Trophoblast cell (in vitro differentiated cells and primary cell): Measurements from ENCODE around the gene FABP3.

Experiments
- DNase-seq, 2 donors: peaks; one replicate each; pipeline ENCODE4 v3.0.0-alpha.2; 2016
- H2AFZ ChIP-seq: 2 replicates; pipeline ENCODE4 v1.6.1; 2013; ENCODE audit warnings: low read length, moderate library complexity, mild to moderate bottlenecking; ENCODE audit not compliant: insufficient read depth, poor library complexity
- H2AK5ac ChIP-seq: 2 replicates; pipeline ENCODE4 v1.6.1; 2013; ENCODE audit warnings: mild to moderate bottlenecking, low read length
- H2BK120ac ChIP-seq: 2 replicates; pipeline ENCODE4 v1.6.1; 2013; ENCODE audit warnings: low read length, mild to moderate bottlenecking, moderate library complexity; ENCODE audit not compliant: insufficient read depth, poor library complexity
- H2BK12ac ChIP-seq: 2 replicates; pipeline ENCODE4 v1.6.1; 2013; ENCODE audit warnings: mild to moderate bottlenecking, low read length, moderate library complexity
- H2BK5ac ChIP-seq: 2 replicates; pipeline ENCODE4 v1.6.1; 2013; ENCODE audit warnings: low read length, low read depth, moderate library complexity, mild to moderate bottlenecking; ENCODE audit not compliant: poor library complexity
- H3K14ac ChIP-seq: 2 replicates; pipeline ENCODE4 v1.6.1; 2013; ENCODE audit warnings: mild to moderate bottlenecking, low read length
- H3K18ac ChIP-seq: 2 replicates; pipeline ENCODE4 v1.6.1; 2013; ENCODE audit warnings: mild to moderate bottlenecking, low read length
- H3K23ac ChIP-seq: 2 replicates; pipeline ENCODE4 v1.6.1; 2013; ENCODE audit warnings: low read length
- H3K27ac ChIP-seq: 2 replicates; pipeline ENCODE4 v1.5.1; 2013; ENCODE audit warnings: low read depth, mild to moderate bottlenecking, inconsistent platforms, low read length, moderate library complexity
- H3K27me3 ChIP-seq: 2 replicates; pipeline ENCODE4 v1.6.1; 2013; ENCODE audit warnings: inconsistent platforms, mild to moderate bottlenecking, low read length, moderate library complexity; ENCODE audit not compliant: insufficient read depth
- H3K36me3 ChIP-seq, 2 experiments: 1 replicate in 1 of 2; 2 replicates in 1 of 2; pipeline ENCODE4 v1.6.1; 2013; ENCODE audit warnings: low read length in 2 of 2, mild to moderate bottlenecking in 2 of 2, moderate library complexity in 1 of 2; ENCODE audit not compliant: insufficient read depth in 2 of 2, control insufficient read depth in 1 of 2
- H3K4ac ChIP-seq: 2 replicates; pipeline ENCODE4 v1.6.1; 2013; ENCODE audit warnings: low read depth, mild to moderate bottlenecking, low read length, moderate library complexity
- H3K4me1 ChIP-seq, 2 experiments: 1 replicate in 1 of 2; 2 replicates in 1 of 2; pipeline ENCODE4 v1.6.1; 2013; ENCODE audit warnings: low read length in 2 of 2, mild to moderate bottlenecking in 2 of 2, moderate library complexity in 1 of 2; ENCODE audit not compliant: insufficient read depth in 2 of 2, control insufficient read depth in 1 of 2
- H3K4me2 ChIP-seq: 2 replicates; pipeline ENCODE4 v1.6.1; 2013; ENCODE audit warnings: inconsistent platforms, mild to moderate bottlenecking, low read length, moderate library complexity
- H3K4me3 ChIP-seq: 2 replicates; pipeline ENCODE4 v1.5.1; 2013; ENCODE audit warnings: mild to moderate bottlenecking, low read depth, low read length, inconsistent platforms
- H3K79me1 ChIP-seq: one replicate; pipeline ENCODE4 v1.6.1; 2013; ENCODE audit warnings: low read length
- H3K79me2 ChIP-seq: 2 replicates; pipeline ENCODE4 v1.6.1; 2013; ENCODE audit warnings: low read length, mild to moderate bottlenecking; ENCODE audit not compliant: control insufficient read depth, insufficient read depth, poor library complexity
- H3K9ac ChIP-seq: 2 replicates; pipeline ENCODE4 v1.6.1; 2013; ENCODE audit warnings: mild to moderate bottlenecking, low read length
- H3K9me3 ChIP-seq: 2 replicates; pipeline ENCODE4 v1.6.1; 2013; ENCODE audit warnings: low read depth, mild to moderate bottlenecking, control low read depth, inconsistent platforms, low read length; ENCODE audit not compliant: insufficient read depth
- H4K12ac ChIP-seq: 2 replicates; pipeline ENCODE4 v1.6.1; 2013; ENCODE audit warnings: low read depth, mild to moderate bottlenecking, low read length, moderate library complexity
- H4K8ac ChIP-seq: 2 replicates; pipeline ENCODE4 v1.6.1; 2013; ENCODE audit warnings: low read depth, mild to moderate bottlenecking, low read length, moderate library complexity
- H4K91ac ChIP-seq: one replicate; pipeline ENCODE4 v1.6.1; 2013; ENCODE audit warnings: low read depth, mild to moderate bottlenecking, low read length, moderate library complexity
- WGBS: extraction: QIAGEN DNeasy Blood & Tissue Kit; methylation state at CpG from one replicate; pipeline ENCODE4 v1.1.7; 2013; ENCODE audit warnings: missing lambda C conversion rate; ENCODE audit not compliant: insufficient read length, insufficient coverage; ENCODE audit errors: extremely low coverage; 5-methylcytosine and 5-hydroxymethylcytosine counted together

Gene FABP3

DNA sequence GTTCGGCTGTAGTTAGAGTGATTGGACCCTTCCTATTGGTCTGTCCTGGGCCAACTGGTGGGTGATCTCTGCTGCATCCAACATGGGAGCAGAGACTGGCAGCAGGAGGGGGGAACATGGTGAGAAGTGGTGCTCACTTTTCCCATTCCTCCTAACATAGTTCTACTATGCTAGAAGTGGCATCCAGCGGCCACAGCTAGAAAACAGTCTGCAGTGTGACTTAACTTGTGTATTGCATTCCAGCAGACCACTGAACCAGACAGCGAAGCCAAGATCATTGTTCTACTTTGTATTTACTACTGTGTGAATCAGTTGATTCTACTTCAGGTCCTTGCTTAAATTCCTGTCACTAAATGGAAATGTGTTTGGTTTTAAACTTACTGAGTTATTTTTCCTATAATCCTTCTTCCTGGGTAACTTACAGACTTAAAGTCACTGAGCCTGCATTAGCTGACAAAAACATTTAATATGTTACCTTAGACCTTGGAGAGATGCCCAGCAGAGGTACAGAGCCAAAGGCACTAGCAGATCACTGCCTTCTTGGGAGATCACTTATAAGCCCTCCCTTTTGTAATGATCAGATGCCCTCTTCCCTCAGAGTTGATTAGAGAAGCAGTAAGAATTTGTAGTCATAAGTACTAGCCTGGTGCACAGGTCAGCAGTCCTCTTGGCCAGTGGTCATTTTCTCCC, 8.2 kb downstream of the FABP3 start:
- Histone ChIP-seq H3K27me3 (no peaks in the 10 kb centered on the region), H3K18ac (no peak overlapping the region), H3K9me3 (no peaks in the 10 kb centered on the region), H2AK5ac (no peak overlapping the region), H3K79me2 (no peaks in the 10 kb centered on the region), H3K4me1 (no peaks in the 10 kb centered on the region), H3K36me3 (peaks cover 20 to 33% of the 10 kb centered on the region in 2 experiments), H3K23ac (no peak overlapping the region), H3K4me3 (no peak overlapping the region), H2AFZ (no peak overlapping the region), H2BK120ac (no peak overlapping the region), H3K9ac (no peak overlapping the region), H3K4ac (no peak overlapping the region), H3K27ac (no peak overlapping the region), H4K91ac (no peak overlapping the region), H3K79me1 (no peaks in the 10 kb centered on the region), H4K8ac (no peak overlapping the region), H4K12ac (no peak overlapping the region), H3K4me2 (no peak overlapping the region), H2BK5ac (no peak overlapping the region), H2BK12ac (no peak overlapping the region), H3K14ac (no peak overlapping the region)
- DNase-seq: no peak
- no CpG with 5 or more reads among the region's 3 CpGs for WGBS

DNA sequence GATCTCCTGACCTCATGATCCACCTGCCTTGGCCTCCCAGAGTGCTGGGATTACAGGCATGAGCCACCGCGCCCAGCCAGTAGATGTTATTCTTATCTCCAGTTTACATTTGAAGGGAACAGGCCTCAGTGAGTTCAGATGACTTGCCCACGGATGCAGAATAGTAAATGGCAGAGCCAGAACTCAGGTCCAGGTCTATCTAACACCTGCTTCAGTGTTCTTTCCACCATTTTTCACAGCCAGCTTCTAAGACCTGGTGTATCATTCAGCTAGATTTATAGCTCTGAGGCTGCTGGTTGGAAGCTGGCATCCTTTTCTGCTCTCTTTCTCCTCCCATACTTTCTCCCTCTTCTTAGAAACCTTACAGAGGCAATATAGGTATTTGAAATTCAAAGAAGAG, 10.8 kb downstream of the FABP3 start:
- no peak overlapping the region for H3K18ac ChIP-seq
- no peak overlapping the region for H4K12ac ChIP-seq
- no peak overlapping the region for H4K8ac ChIP-seq
- H3K79me1 ChIP-seq: no peaks in the 10 kb centered on the region
- no peak overlapping the region for H3K4ac ChIP-seq
- H3K27me3 ChIP-seq: no peaks in the 10 kb centered on the region
- H3K79me2 ChIP-seq: no peaks in the 10 kb centered on the region
- H4K91ac ChIP-seq: no peak overlapping the region
- no peak overlapping the region for H2BK120ac ChIP-seq
- no peak overlapping the region for H3K9ac ChIP-seq
- H3K23ac ChIP-seq: no peak overlapping the region
- no peak overlapping the region for H3K4me3 ChIP-seq
- no CpG with 5 or more reads among the region's 3 CpGs for WGBS
- peaks cover 18 to 30% of the 10 kb centered on the region in 2 experiments for H3K36me3 ChIP-seq
- no peaks in the 10 kb centered on the region for H3K9me3 ChIP-seq
- no peak for DNase-seq
- H2BK12ac ChIP-seq: no peak overlapping the region
- no peak overlapping the region for H2AK5ac ChIP-seq
- no peak overlapping the region for H3K4me2 ChIP-seq
- no peak overlapping the region for H2BK5ac ChIP-seq
- H3K14ac ChIP-seq: no peak overlapping the region
- no peak overlapping the region for H3K27ac ChIP-seq
- no peak overlapping the region for H2AFZ ChIP-seq
- H3K4me1 ChIP-seq: no peaks in the 10 kb centered on the region

DNA sequence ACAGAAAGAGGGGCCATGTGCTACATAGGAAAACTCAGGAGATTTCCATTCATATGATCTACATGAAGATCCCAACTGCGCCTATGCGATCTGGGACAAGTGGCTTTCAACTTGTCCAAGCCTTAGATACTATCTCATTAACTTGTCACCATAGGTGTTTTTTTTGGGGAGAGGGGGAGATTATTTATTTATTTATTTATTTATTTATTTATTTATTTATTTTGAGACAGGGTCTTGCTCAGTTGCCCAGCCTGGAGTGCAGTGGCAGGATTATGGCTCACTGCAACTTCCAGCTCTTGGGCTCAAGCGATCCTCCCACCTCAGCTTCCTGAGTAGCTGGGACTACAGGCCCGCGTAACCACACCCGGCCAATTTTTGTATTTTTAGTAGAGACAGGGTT, 11.3 kb downstream of the FABP3 start:
- H3K36me3 ChIP-seq: peaks cover 18 to 27% of the 10 kb centered on the region in 2 experiments
- no peak overlapping the region for H3K4ac ChIP-seq
- no peaks in the 10 kb centered on the region for H3K27me3 ChIP-seq
- no peak overlapping the region for H2AK5ac ChIP-seq
- no peak overlapping the region for H3K4me2 ChIP-seq
- no peak for DNase-seq
- H2BK12ac ChIP-seq: no peak overlapping the region
- no peak overlapping the region for H4K91ac ChIP-seq
- no peak overlapping the region for H3K23ac ChIP-seq
- H3K79me1 ChIP-seq: no peaks in the 10 kb centered on the region
- H3K27ac ChIP-seq: no peak overlapping the region
- H4K8ac ChIP-seq: no peak overlapping the region
- no peak overlapping the region for H4K12ac ChIP-seq
- no peak overlapping the region for H2BK5ac ChIP-seq
- H2AFZ ChIP-seq: no peak overlapping the region
- H2BK120ac ChIP-seq: no peak overlapping the region
- no peak overlapping the region for H3K18ac ChIP-seq
- no peaks in the 10 kb centered on the region for H3K79me2 ChIP-seq
- H3K4me3 ChIP-seq: no peak overlapping the region
- H3K4me1 ChIP-seq: no peaks in the 10 kb centered on the region
- H3K9ac ChIP-seq: no peak overlapping the region
- H3K9me3 ChIP-seq: no peaks in the 10 kb centered on the region
- H3K14ac ChIP-seq: no peak overlapping the region
- WGBS: no CpG with 5 or more reads among the region's 6 CpGs

DNA sequence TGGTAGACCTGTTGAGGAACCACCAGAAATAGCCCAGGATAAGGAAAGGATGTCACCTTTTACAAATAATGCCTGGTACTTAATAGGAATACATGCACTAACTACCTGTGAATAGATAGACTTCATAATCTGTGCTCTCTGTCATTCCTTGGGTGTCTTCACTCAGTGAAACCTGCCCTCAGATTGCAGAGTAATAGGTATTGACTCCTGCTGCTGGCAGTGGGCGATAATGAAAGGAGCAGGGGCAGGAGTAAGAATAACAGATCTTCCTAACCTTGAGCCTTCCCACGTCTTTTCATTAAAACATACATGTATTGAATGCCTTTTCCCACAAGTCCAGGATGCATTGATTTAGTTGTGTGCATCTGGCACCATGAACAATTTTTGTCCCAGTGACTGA, 16.4 kb downstream of the FABP3 start:
- no peak overlapping the region for H4K91ac ChIP-seq
- no peak overlapping the region for H3K27ac ChIP-seq
- H2BK5ac ChIP-seq: no peak overlapping the region
- H3K4me1 ChIP-seq: no peaks in the 10 kb centered on the region
- no peak overlapping the region for H3K14ac ChIP-seq
- no peaks in the 10 kb centered on the region for H3K9me3 ChIP-seq
- H3K27me3 ChIP-seq: no peaks in the 10 kb centered on the region
- no peak overlapping the region for H4K8ac ChIP-seq
- no peak overlapping the region for H2BK12ac ChIP-seq
- no CpG with 5 or more reads among the region's 2 CpGs for WGBS
- no peak overlapping the region for H3K4ac ChIP-seq
- H2AFZ ChIP-seq: no peak overlapping the region
- H3K36me3 ChIP-seq: peaks cover 7 to 10% of the 10 kb centered on the region in 2 experiments
- no peaks in the 10 kb centered on the region for H3K79me2 ChIP-seq
- no peak for DNase-seq
- no peak overlapping the region for H3K9ac ChIP-seq
- H3K23ac ChIP-seq: no peak overlapping the region
- no peak overlapping the region for H2BK120ac ChIP-seq
- no peak overlapping the region for H3K18ac ChIP-seq
- no peak overlapping the region for H4K12ac ChIP-seq
- no peaks in the 10 kb centered on the region for H3K79me1 ChIP-seq
- H2AK5ac ChIP-seq: no peak overlapping the region
- H3K4me3 ChIP-seq: no peak overlapping the region
- H3K4me2 ChIP-seq: no peak overlapping the region
